Liver (tissue), 3 donors: Measurements from ENCODE around the gene MRC1.

ENCODE experiments used
- CTCF ChIP-seq: fragments of 150-350 bp; IDR thresholded peaks from 2 replicates; pipeline ENCODE4 v1.5.1; 2017; ENCODE audit warnings: improper control_type of control experiment, low read depth, low read length; ENCODE audit not compliant: missing input control
- EGR1 ChIP-seq, 2 donors: IDR thresholded peaks; 2 replicates each; pipeline ENCODE4 v1.6.1; 2016 to 2018; ENCODE audit warnings: antibody characterized with exemption in 2 of 2, low read depth in 2 of 2
- GABPA ChIP-seq, 2 donors: IDR thresholded peaks in 1 of 2; conservative IDR thresholded peaks in 1 of 2; 2 replicates each; pipeline ENCODE4 v1.6.1; 2016; ENCODE audit warnings: antibody characterized with exemption in 2 of 2, mild to moderate bottlenecking in 1 of 2, moderate library complexity in 1 of 2
- MAX ChIP-seq: IDR thresholded peaks from 2 replicates; pipeline ENCODE4 v1.6.1; 2016; ENCODE audit warnings: antibody characterized with exemption
- RAD21 ChIP-seq, 2 donors: IDR thresholded peaks; 2 replicates each; pipeline ENCODE4 v1.6.1; 2016; ENCODE audit warnings: antibody characterized with exemption in 2 of 2, mild to moderate bottlenecking in 2 of 2
- REST ChIP-seq: IDR thresholded peaks from 2 replicates; pipeline ENCODE4 v1.6.1; 2016; ENCODE audit warnings: antibody characterized with exemption, mild to moderate bottlenecking
- YY1 ChIP-seq: IDR thresholded peaks from 2 replicates; pipeline ENCODE4 v1.6.1; 2016; ENCODE audit warnings: antibody characterized with exemption, mild to moderate bottlenecking
- ZBTB33 ChIP-seq: IDR thresholded peaks from 2 replicates; pipeline ENCODE4 v1.6.1; 2016; ENCODE audit warnings: antibody characterized with exemption
- donor health status: healthy.
- donor health status: healthy.

- TF ChIP-seq MAX (no peak), CTCF (no peak), RAD21 (IDR thresholded peaks at IDR 0.05) (no peak), REST (no peak), YY1 (no peak), GABPA (IDR thresholded peaks at IDR 0.05 in 1 of 2, conservative IDR thresholded peaks at IDR 0.05 in 1 of 2) (no peak), EGR1 (IDR thresholded peaks at IDR 0.05; ENCODE audit: low read depth in 2 of 2) (no peak), ZBTB33 (no peak)
Observed at GRCh38 chr10:17918187-17918903, 109.2 kb downstream of the MRC1 start.
